Activated effector memory CD4-positive, alpha-beta T cell treated with Interleukin-2 at 50 U/mL for 16 hours (primary cell): ENCODE results near the gene CARD9.
"Not testable (repeated sequence)": the region's sequence is repeated elsewhere in the genome, so short reads cannot be mapped to it uniquely, and the experiment has no call there.

ENCODE experiments used
- DNase-seq: peaks from one replicate; pipeline ENCODE4 v3.0.0-alpha.2; 2020

Gene CARD9

GRCh38 chr9:136373300-136374182, at the start of gene CARD9:
CARD9 (minus strand) TSS chr9:136373669; CDS start chr9:136372078, 1,591 bp downstream.
- no peak for DNase-seq

GRCh38 chr9:136422876-136423275, 49.4 kb upstream of the CARD9 start:
- DNase-seq: no peak

- no peak for DNase-seq
Observed at GRCh38 chr9:136421791-136422190, 48.3 kb upstream of the CARD9 start.

GRCh38 chr9:136419092-136419420, 45.6 kb upstream of the CARD9 start:
- no peak for DNase-seq

- no peak for DNase-seq
Observed at GRCh38 chr9:136418182-136419091, 45.0 kb upstream of the CARD9 start.

GRCh38 chr9:136416914-136417313, 43.4 kb upstream of the CARD9 start:
- no peak for DNase-seq

GRCh38 chr9:136416427-136416826, 43.0 kb upstream of the CARD9 start:
- no peak for DNase-seq

GRCh38 chr9:136412962-136413361, 39.5 kb upstream of the CARD9 start:
- no peak for DNase-seq

GRCh38 chr9:136411378-136411777, 37.9 kb upstream of the CARD9 start:
- no peak for DNase-seq

- DNase-seq: peak; percentile 91
Observed at GRCh38 chr9:136410500-136411287, 37.2 kb upstream of the CARD9 start, which contains the start of the genes ENTR1 and PMPCA. ENTR1 (minus strand) TSS chr9:136410614; CDS start chr9:136410397, 217 bp downstream. PMPCA (plus strand) TSS chr9:136410658; CDS start chr9:136410669, 11 bp downstream.

- DNase-seq: peak; percentile 22
Observed at GRCh38 chr9:136409557-136410455, 36.3 kb upstream of the CARD9 start.

GRCh38 chr9:136407911-136408310, 34.4 kb upstream of the CARD9 start:
- no peak for DNase-seq

GRCh38 chr9:136407061-136407460, 33.6 kb upstream of the CARD9 start:
- DNase-seq: not testable (repeated sequence)

GRCh38 chr9:136405904-136406303, 32.4 kb upstream of the CARD9 start:
- DNase-seq: not testable (repeated sequence)

GRCh38 chr9:136405481-136405880, 32.0 kb upstream of the CARD9 start:
- DNase-seq: no peak

- no peak for DNase-seq
Observed at GRCh38 chr9:136404801-136405136, 31.3 kb upstream of the CARD9 start.

GRCh38 chr9:136403915-136404800, 30.7 kb upstream of the CARD9 start:
- peak; percentile 26 for DNase-seq

GRCh38 chr9:136403538-136403914, 30.1 kb upstream of the CARD9 start:
- DNase-seq: peak; percentile 72

GRCh38 chr9:136402067-136402466, 28.6 kb upstream of the CARD9 start:
- DNase-seq: no peak

- DNase-seq: no peak
Observed at GRCh38 chr9:136401173-136401922, 27.9 kb upstream of the CARD9 start.
